ENCODE measurements around the gene RBBP8.
"Not testable (repeated sequence)": the region's sequence is repeated elsewhere in the genome, so short reads cannot be mapped to it uniquely, and the experiment has no call there.

Gene RBBP8

DNA sequence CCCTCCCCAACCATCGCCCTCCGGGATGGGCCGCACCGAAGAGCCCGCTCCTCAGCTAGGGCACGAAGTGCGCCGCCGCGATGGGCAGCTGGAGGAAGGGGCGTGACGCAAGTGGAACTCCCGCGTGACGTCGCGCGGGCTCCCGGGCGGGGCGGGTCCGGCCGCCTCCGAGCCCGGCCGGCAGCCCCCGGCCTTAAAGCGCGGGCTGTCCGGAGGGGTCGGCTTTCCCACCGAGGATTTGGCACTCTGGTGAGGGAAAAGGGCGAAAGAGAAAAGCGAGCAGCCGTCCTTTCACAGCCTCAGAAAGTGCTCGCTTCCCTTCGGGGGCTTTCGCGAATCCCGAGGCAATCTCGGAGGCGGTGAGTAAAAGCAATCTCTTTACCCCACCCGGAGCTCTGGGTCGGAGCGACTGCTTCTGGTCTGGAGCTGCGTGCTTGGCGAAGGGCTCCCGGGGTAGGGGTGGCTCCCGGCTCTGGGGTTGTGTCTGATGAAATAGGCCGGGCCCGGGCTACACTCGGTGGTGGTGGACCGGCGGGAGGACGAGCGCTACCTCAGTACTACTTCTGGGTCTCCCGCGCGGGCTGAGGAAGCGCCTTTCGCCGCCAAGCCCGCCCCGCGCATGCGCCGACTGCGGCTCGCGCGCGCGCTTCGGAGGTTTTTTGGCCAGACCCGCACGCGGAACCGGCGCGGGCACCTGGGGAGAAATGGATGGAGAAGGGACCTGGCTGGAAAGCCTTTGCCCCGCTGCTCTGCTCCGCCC lies at the start of gene RBBP8:
RBBP8 (plus strand) TSS at position 123 of the 760 bp plus-strand sequence. CDS start 3,524 bp downstream, outside the sequence.
- DNase-seq = peak; percentile 48

DNA sequence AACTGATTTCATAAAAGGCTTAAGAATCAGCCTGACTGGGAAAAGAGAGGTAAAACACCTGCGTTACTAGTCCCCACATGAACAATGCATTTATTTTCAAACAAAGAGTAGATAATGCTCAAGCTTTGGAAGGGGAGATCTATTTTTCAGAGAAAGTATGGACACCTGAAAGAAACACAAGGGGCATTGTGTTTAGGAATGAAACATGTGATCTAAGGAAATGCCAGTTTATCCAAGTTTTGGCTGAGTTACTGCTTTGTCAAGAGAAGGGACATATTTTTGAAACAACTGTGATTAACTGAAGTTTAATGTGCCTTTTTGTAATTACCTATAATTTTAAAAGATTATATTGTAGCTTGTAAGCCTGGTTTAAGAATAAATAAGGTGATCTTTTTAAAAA lies 49.3 kb upstream of the RBBP8 start:
- DNase-seq = no peak

DNA sequence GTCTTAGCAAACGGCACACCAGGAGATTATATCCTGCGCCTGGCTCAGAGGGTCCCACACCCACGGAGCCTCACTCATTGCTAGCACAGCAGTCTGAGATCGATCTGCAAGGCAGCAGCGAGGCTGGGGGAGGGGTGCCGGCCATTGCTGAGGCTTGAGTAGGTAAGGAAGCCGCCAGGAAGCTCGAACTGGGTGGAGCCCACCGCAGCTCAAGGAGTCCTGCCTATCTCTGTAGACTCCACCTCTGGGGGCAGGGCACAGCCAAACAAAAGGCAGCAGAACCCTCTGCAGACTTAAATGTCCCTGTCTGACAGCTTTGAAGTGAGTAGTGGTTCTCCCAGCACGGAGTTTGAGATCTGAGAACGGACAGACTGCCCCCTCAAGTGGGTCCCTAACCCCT lies 47.4 kb upstream of the RBBP8 start:
- DNase-seq = not testable (repeated sequence)

DNA sequence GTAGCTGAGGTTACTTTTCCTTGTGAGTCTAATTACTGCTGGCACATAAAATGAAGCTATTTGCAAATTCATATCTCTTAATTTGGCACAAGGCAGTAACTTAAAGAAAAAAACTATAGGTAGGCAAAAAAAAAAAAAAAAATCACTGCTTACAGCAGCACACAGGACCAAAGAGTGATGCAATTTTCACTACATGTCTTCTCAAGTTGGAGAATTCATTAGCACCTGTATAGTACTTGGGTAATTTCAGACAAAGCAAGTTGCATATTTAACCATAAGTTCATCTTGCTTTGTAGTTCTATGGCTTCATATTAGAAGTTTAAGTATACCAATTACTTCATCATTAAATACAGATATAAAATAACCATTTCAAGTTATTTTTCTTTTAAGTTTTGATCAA lies 33.7 kb upstream of the RBBP8 start:
- DNase-seq = no peak

DNA sequence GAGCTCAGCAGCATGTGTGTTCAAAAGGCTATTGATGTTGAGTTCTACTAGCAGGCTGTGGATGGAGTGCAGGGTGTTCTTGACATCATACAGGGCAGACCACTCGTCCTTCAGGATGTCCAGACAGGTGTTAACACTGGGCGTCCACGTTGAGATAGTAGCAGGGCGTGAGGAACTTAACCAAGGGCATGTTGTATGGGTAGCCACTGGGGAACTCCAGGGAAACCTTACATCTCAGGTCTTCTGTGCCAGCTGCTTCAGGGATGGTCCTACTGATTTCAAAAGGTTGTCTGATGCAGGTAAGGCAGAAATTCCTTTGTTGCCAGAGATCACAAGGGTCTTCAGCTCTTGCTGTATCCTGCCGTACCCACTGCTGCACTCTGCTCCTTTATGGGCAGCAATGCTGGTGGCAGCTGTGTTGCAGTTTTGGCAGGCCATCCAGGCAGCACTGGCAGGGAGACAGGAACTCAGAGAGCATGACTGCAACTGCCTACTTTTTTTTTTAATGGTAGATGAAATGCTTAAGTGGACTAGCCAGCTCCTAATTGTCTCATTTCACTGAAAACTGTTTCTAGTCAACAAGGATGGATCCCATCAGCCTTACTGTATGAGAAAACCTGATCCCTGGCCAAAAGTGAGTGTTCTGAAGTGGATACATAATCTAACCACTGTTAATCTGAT lies 32.4 kb upstream of the RBBP8 start:
- DNase-seq = peak; percentile 60

DNA sequence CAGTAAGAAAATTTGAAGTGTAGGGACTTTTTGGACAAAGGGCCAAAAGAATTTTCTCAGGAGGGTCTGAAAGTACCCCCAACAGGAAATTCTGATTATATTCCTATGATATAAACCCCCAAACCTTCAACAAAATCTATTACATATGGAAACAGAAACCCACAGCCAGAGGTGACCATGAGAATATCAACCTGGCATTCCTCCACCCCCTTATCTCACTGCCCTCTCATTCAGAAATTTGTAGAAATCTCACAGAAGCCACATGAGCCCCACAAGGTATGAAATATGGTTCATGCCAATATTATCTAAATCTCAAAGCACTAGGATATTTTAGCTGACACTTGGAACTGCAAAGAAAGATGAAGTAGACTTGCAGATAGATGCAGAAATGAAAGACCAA lies 31.0 kb upstream of the RBBP8 start:
- no peak for DNase-seq

DNA sequence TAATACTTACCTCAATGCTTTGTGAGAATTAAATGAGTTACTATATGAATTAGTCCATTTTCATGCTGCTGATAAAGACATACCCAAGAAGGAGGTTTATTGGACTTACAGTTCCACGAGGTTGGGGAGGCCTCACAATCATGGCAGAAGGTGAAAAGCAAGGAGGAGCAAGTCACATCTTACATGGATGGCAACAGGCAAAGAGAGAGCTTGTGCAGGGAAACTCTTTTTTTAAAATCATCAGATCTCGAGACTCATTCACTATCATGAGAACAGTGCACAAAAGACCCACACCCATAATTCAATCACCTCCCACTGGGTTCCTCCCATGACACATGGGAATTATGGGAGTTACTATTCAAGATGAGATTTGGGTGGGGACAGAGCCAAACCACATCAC lies 29.9 kb upstream of the RBBP8 start:
- DNase-seq = not testable (repeated sequence)

DNA sequence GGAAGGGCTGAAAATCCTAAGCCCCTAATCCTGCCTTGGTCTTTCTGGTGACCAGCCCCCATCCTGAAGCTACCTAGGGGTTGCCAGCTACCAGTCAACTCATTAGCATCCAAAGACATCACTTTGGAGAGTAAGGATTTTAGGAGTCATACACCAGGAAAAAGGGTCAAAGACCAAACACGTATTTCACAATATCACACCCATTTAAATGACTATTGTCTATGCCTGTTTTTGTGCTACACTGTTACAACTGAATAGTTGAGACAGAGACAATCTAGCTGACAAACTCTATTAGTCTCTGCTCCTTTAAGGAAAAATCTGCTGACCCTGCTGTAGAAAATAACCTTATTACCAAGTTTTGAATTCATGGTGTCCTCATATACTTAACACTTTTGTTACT lies 21.0 kb upstream of the RBBP8 start:
- DNase-seq = no peak

DNA sequence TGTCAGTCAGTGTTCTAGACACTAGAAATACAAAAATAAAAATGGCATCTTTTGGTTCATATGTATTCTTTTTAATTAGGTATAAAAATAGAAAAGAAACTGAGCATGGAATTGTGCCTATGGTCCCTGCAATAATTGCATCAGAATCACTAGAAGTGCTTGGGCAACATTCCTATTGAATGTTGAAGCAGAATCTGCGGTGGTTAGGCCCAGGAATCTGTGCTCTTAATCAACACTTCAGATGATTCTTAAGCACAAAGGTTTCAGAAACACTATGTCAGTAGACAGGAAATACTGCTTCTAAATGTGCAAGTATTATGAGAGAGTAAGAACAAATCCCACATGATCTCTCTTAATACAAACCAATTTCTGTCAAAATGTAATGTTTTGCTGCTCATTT lies 20.3 kb upstream of the RBBP8 start:
- DNase-seq = no peak

DNA sequence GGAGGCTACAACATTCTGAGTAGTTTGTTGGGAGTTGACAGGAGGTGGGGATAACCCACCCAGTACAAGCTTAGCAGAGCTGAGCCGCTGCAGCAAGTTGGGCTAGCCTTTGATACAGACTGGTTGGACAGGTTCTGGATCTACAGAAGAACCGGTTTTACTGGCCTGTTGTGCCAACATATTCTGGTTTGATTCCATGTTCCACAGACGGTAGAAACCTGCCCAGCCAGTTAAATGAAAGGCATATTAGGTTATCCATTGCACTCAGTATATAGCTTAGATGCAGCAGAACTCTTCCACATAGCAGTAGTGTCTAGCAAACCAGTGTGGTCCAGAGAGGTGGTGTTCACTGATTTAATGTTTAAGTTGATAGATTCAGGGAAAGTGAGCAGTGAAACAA lies 19.3 kb upstream of the RBBP8 start:
- no peak for DNase-seq

DNA sequence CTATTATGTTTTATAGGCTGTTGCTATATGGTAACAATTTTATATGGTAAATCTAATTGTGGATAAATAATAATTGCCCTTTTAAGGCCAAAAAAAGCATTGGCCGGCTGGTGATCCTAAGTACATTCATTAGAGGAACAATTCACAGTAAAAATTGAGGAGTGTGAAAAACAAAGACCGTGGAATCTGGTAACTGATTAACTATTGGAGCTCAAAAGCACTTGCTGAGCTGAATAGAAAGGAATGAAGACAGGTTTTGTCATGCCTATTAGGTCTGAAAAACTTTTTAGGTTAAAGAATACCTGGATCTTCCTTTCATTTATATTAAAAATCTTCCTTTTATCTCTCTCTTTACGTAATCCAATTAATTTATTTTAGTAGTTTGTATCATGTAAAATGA lies 18.5 kb upstream of the RBBP8 start:
- DNase-seq = no peak

DNA sequence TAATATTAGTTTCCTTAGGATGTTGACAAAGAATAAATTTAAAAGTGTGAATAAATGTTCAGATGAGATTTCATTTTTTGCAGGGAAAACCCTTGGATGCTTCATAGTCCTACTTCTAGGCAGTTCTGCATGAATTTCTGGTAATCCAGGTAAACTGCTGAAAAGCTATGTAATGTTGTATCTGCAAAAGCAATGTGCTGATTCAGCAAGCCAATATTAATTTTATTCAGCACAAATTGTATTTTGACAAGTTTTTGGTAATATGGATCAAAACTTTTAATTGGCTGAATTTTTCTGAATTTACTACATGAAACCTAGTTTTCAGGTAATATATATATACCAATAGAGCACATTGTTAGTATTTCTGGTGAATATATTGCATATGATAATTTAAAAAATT lies 17.8 kb upstream of the RBBP8 start:
- DNase-seq = no peak

DNA sequence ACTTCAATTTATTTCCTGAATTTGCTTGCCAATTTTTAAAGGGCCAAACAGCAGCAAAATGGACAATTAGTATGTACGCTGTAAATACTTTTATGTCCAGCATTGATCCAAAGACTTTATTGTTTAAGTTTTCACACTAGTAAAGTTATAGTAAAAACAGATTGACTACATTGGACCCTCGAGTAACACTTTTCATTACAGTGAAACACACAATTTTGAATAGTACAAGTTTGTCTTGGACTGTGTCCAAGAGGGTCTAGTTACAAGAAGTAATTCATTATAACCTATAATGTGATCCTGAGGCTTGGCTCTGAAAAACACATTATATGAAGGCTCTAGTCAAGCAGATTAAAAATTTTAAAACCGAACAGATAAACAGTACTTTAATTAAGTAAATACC lies 11.4 kb upstream of the RBBP8 start:
- no peak for DNase-seq

DNA sequence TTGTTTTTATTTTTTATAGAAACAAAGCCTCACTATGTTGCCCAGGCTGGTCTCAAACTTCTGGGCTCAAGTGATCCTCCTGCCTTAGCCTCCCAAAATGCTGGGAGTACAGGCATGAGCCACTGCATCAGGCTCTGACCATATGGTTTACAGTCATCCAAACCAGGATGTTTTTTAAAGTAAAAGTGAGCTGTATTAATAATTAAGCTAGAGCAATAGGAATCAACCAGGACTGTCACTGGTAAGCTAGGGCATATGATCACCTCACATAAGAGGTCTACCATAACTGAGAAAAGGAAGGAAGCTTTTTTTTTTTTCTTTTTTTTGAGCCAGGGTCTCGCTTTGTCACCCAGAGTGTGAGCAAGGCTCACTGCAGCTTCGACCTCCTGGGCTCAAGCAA lies 8.5 kb upstream of the RBBP8 start:
- no peak for DNase-seq

DNA sequence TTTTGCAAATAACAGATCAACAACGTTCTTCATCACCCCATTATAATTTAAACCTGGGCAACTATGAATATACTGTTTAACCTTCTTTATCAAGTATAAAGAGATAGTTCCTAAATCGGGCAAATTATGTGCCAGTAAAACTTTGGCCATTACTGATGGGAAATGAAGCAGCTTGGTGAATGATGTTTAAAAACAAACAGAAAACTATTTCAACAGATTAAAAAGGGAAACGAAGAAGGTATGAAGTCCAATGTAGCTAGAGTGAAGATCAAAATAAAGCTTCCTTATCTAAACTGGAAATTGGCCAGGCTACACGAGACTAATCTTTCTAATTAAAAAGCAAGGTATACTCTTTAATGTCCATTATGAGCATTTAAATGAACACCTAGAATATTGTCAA lies 6.7 kb upstream of the RBBP8 start:
- no peak for DNase-seq

DNA sequence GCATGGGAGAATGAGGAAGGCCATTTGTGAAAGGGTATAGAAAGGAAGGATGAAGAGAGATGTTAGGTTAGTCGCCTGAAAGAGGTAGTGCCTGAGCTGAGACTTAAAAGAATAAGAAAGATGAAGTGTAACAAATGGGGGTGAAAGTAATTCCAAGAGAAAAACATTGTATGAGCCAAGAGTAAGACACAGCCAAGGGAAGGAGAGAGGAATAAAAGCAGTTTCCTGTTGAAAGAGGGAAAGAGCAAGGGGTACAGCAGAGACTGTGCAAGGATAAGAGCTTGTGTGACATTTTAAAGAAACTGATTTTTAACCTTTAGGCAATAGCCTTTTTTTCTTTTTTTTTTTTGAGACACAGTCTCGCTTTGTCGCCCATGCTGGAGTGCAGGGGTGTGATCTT lies 4.8 kb upstream of the RBBP8 start:
- DNase-seq = no peak

DNA sequence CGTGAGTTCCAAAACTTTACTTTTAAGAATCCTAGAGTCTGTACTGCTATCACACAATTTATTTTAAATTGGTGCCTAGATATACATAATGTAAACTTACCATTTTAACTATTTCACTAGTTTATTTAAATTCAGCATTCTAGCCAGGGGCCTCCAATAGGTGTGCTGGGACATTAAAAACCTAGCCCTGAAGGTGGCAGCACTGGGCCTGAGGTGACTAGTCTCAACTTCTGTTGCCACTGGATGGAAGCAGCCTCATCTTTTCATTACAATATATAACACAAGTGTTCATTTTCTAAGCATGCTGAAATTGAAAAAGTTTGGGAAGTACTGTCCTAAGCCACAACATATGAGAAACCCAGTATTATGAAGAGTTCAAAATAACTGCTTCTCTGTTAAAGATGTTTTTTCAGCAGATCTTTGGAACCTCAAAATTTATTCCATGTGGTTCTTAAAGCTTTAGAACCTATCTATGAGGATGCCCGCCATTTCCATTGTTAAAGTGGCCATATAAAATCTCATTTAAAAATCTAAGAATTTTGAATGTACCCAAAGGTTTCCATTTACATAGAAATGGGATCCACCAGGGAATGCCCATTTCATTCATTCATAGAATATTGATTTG lies 2.9 kb upstream of the RBBP8 start:
- DNase-seq = peak; percentile 67

DNA sequence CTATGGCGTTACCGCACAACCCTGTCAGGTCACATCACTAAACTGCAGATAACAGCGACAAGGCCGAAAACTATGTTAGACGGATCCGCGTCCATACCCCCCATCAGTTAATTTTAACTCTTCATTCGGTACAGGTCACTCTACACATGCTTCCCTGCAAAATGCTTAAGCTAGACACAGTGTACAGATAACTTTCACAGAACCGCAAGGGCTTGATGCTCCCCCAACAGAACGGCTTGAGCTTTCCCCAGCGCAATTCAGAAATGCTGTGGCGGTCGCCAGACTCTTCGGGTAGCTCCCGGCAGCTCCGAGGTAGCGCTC lies 283 bp upstream of the RBBP8 start:
- no peak for DNase-seq

DNA sequence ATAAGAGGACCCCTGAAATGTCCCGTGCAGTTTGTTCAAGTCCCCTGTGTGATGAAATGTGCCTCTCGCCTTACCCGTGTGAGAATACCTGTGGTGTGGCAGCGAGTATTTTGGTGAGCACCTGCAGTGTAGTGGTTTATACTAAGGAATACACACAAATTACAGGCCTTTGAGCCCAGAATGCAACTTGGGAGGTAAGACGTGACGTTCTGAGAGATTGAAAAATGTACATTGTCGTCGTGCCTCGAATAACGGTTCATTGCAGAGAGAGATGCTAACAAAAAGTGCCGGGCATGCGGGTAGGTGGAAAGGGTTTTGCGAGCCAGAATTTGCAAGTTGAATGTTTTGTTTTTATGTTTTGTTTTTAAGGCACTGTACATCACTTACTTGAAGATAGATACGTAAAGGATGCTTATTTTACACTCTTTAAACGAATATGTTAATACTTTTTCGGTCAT lies 867 bp downstream of the RBBP8 start:
- no peak for DNase-seq

DNA sequence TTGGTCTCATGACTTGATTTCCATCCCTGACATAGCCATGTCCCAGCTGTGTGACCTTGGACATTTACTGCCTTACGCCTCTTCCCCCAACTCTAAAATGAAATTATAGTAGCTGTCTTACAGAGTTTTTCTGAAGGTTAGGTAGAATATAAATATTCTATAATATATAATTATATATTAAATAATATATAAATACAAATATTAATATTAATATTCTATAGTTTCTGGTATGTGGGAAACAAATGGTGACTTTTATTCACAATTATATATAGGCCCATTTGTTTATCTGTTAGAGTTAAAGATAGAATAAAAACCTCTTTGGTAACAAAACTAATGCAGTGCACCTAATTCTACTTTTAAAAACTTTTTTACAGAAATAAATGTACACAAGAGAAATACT lies 1.7 kb downstream of the RBBP8 start:
- no peak for DNase-seq

DNA sequence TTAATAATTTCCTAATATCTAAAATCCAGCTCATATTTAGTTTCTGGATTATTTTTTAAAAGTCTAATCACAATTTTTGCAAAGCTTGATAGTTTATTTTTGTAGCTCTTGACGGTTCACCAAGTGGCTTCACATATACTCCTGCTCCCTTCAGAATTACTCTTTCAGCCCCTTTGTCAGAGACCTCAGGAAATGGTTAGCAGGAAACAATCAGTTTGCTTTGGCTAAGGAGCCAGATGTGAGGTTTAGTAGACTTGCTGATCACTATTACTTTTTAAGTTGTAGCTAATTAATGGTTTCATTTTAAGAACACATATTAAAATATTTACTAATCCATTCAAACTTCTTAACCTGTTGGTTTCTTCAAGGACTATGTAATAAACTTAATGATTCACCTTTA lies 2.3 kb downstream of the RBBP8 start:
- DNase-seq = no peak

DNA sequence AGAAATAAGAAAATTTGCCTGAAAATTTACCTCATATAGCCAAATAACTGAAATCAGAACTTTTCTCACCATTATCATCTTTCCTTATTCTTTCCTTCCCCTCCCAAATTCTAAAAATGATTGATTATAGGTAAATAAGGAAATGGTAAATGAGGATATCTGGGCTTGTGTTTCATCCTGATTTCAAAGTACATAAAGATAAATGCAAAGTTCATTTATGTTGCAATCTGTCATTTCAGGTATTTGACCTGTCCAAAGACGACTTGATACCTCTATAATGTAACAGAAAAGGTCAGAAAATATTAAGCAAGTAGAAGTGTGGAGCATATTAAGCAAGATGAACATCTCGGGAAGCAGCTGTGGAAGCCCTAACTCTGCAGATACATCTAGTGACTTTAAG lies 3.4 kb downstream of the RBBP8 start:
- no peak for DNase-seq

DNA sequence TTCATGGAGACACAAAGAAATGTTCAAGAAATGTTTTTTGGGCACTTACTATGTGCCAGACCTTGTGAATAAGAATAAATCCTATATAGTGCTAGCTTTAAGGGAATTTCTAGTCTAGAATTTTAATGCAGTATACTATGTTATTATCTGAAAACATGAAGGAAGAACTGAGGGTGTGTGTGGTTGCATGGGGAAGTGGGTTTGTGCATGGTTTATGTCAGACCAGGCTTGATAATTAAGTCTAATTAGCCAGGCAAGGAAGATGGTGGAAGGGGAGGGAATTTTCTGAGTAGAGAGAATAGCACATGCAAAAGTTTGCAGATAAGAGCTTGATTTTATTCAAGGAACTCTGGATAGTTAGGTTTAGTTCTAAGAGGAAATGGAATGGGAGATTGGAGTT lies 6.5 kb downstream of the RBBP8 start:
- no peak for DNase-seq

DNA sequence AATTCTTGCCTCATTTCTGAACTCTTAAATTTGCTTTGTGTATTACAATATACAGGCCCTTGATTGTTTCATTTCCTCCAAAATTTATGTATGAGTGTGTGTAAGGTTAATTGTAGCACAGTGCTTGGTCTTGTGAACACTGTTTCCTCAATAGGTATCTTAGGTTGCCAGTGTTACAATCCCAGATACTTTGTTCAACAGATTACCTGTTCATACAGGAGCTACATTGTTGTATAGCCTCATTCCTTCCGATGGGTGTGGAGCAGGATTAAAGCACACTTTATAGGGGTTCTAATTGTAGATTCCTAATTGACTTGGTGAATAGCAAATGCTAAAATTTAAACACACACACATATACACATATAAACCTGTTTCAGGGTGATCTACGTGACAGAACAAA lies 10.7 kb downstream of the RBBP8 start:
- no peak for DNase-seq

DNA sequence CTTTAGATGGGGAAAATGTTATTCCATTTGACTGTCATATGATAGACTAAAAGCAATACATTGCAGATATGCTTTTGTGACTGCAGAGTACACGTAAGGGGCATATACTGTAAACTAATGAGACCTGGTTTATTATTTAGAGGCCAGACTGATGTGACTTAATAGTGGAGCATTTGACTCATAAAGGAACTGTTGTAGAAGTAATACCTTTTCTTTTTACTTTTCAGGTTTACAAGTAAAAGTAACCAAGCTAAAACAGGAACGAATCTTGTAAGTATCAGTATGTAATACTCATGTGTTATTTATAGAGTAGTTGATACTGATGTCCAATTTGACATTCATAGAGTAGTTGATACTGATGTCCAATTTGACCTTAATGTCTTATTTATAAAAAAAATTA lies 13.1 kb downstream of the RBBP8 start:
- no peak for DNase-seq
